Brain microvascular endothelial cell (primary cell): Measurements from ENCODE around the gene PDSS2.
"Not testable (repeated sequence)": the region's sequence is repeated elsewhere in the genome, so short reads cannot be mapped to it uniquely, and the experiment has no call there.

ENCODE experiments used
- DNase-seq: peaks from one replicate; pipeline ENCODE4 v3.0.0-alpha.2; 2020
- H3K27ac ChIP-seq: fragments of 250-450 bp; sonication (Bioruptor Pico); 2 replicates; pipeline ENCODE4 v1.5.1; 2020; ENCODE audit warnings: mild to moderate bottlenecking, moderate library complexity
- H3K27me3 ChIP-seq: fragments of 250-450 bp; sonication (Bioruptor Pico); replicated peaks from 2 replicates; pipeline ENCODE4 v1.5.1; 2020; ENCODE audit warnings: mild to moderate bottlenecking
- H3K36me3 ChIP-seq: fragments of 250-450 bp; sonication (Bioruptor Pico); replicated peaks from 2 replicates; pipeline ENCODE4 v1.5.1; 2020; ENCODE audit warnings: mild to moderate bottlenecking
- H3K4me3 ChIP-seq: 2 replicates; pipeline ENCODE4 v1.5.1; 2011; ENCODE audit warnings: low read depth, mild to moderate bottlenecking, control low read depth, low read length, moderate library complexity
- CTCF ChIP-seq: IDR thresholded peaks from 2 replicates; pipeline ENCODE4 v1.5.1; 2011; ENCODE audit warnings: low read depth, mild to moderate bottlenecking, moderate library complexity, low read length, control low read depth, inconsistent platforms; ENCODE audit errors: missing control alignments
- in situ Hi-C: cut with HindIII; loops from 2 replicates; pipeline ENCODE4 v1.10.0; 2017; ENCODE audit warnings: low sequenced_read_pairs, low pct_ligation_motif_present

PDSS2 gene

GRCh38 chr6:107314531-107314939 lies 144.8 kb downstream of the PDSS2 start:
- H3K27ac ChIP-seq = no peak overlapping the region
- no peaks in the 10 kb centered on the region for H3K36me3 ChIP-seq
- H3K27me3 ChIP-seq = no peaks in the 10 kb centered on the region
- no peak for DNase-seq
- no peak for TF ChIP-seq CTCF
- no peak overlapping the region for H3K4me3 ChIP-seq
- in situ Hi-C loops = no loop called here

- TF ChIP-seq CTCF = no peak
- no peak for DNase-seq
- Histone ChIP-seq H3K4me3 (no peak overlapping the region), H3K27me3 (no peaks in the 10 kb centered on the region), H3K27ac (no peak overlapping the region), H3K36me3 (no peaks in the 10 kb centered on the region)
- in situ Hi-C loops = no loop called here
Observed at GRCh38 chr6:107313776-107314175, 145.6 kb downstream of the PDSS2 start.

- no peaks in the 10 kb centered on the region for H3K36me3 ChIP-seq
- H3K4me3 ChIP-seq = no peak overlapping the region
- H3K27ac ChIP-seq = no peak overlapping the region
- DNase-seq = no peak
- in situ Hi-C loops = no loop called here
- TF ChIP-seq CTCF = no peak
- H3K27me3 ChIP-seq = no peaks in the 10 kb centered on the region
Observed at GRCh38 chr6:107310362-107310761, 149.0 kb downstream of the PDSS2 start.

GRCh38 chr6:107308677-107309076 lies 150.7 kb downstream of the PDSS2 start:
- no peak for TF ChIP-seq CTCF
- Histone ChIP-seq H3K36me3 (no peaks in the 10 kb centered on the region), H3K4me3 (no peak overlapping the region), H3K27ac (no peak overlapping the region), H3K27me3 (no peaks in the 10 kb centered on the region)
- in situ Hi-C loops = no loop called here
- DNase-seq = no peak

GRCh38 chr6:107305994-107306393 lies 153.4 kb downstream of the PDSS2 start:
- H3K27me3 ChIP-seq, H3K4me3 ChIP-seq, H3K27ac ChIP-seq, DNase-seq, H3K36me3 ChIP-seq, in situ Hi-C loops: not testable (repeated sequence)

- no peak overlapping the region for H3K4me3 ChIP-seq
- H3K27me3 ChIP-seq = no peaks in the 10 kb centered on the region
- H3K36me3 ChIP-seq = no peaks in the 10 kb centered on the region
- DNase-seq = no peak
- no peak overlapping the region for H3K27ac ChIP-seq
- TF ChIP-seq CTCF = no peak
- in situ Hi-C loops = no loop called here
Observed at GRCh38 chr6:107305391-107305790, 154.0 kb downstream of the PDSS2 start.
